GM12878 (cell line): ENCODE data around the gene NOP14. TPM values are rescaled to one million over a fixed set of nuclear protein-coding genes. Genes with fewer than 3 reads are reported as not detected.

ENCODE experiments used
- DPF2 ChIP-seq: fragments of 450-650 bp; IDR thresholded peaks from 2 replicates; pipeline ENCODE4 v1.6.1; 2017; ENCODE audit warnings: mild to moderate bottlenecking
- ESRRA ChIP-seq: IDR thresholded peaks from 2 replicates; pipeline ENCODE4 v1.6.1; 2012; ENCODE audit warnings: mild to moderate bottlenecking, low read length, improper control_type of control experiment
- JUNB ChIP-seq: IDR thresholded peaks from 2 replicates; pipeline ENCODE4 v1.6.1; 2016; ENCODE audit warnings: antibody characterized with exemption, mild to moderate bottlenecking
- JUND ChIP-seq: IDR thresholded peaks from 2 replicates; pipeline ENCODE4 v1.6.1; 2012; ENCODE audit warnings: low read depth, mild to moderate bottlenecking, low read length, improper control_type of control experiment, moderate library complexity
- MTA3 ChIP-seq: IDR thresholded peaks from 2 replicates; pipeline ENCODE4 v1.6.1; 2012; ENCODE audit warnings: low read length, inconsistent platforms, borderline replicate concordance
- MXI1 ChIP-seq: fragments of 150-350 bp; IDR thresholded peaks from 2 replicates; pipeline ENCODE4 v1.6.1; 2011; ENCODE audit warnings: low read depth, mild to moderate bottlenecking, inconsistent platforms, low read length, improper control_type of control experiment
- NR2F1 ChIP-seq: fragments of 450-650 bp; conservative IDR thresholded peaks from 2 replicates; pipeline ENCODE4 v1.6.1; 2017; ENCODE audit warnings: mild to moderate bottlenecking
- SRF ChIP-seq, 2 experiments: IDR thresholded peaks; 2 replicates each; pipeline ENCODE4 v1.6.1; 2011; ENCODE audit warnings: low read depth in 2 of 2, low read length in 2 of 2, mild to moderate bottlenecking in 1 of 2, moderate library complexity in 1 of 2
- polyA plus RNA-seq, 11 experiments: library from polyadenylated mRNA; depleted of rRNA in 4 of 11; unstranded in 6 of 11; stranded (reverse) in 5 of 11; fragments of >200 nt; fragmentation: Nextera tagmentation in 4 of 11; fragmentation: Illumina TruSeq in 1 of 11; extraction: Ambion mirVana in 4 of 11; extraction: Trizol in 1 of 11; gene quantifications; 1 replicate in 1 of 11; 2 replicates in 10 of 11; pipeline versions ENCODE4 v1.2.1 to v1.2.3, GENCODE V29; 2011 to 2016; ENCODE audit warnings: inconsistent platforms in 2 of 11, missing spikeins in 2 of 11, low read depth in 1 of 11
- total RNA-seq, 4 experiments: library from RNA; depleted of rRNA in 3 of 4; stranded (reverse); fragments of >200 nt in 3 of 4; fragmentation: Illumina TruSeq in 1 of 4; extraction: Trizol in 1 of 4; gene quantifications; 2 replicates each; pipeline versions ENCODE4 v1.2.1 to v1.2.3, GENCODE V29; 2013 to 2021
- TF ChIP-seq, protein P1 (sequence below): IDR thresholded peaks from 2 replicates; pipeline ENCODE4 v1.6.1; 2011; ENCODE audit warnings: borderline replicate concordance, low read depth, mild to moderate bottlenecking, moderate library complexity, low read length; ENCODE audit not compliant: insufficient read depth, poor library complexity, severe bottlenecking
- TF ChIP-seq, protein P2 (sequence below): fragments of 450-650 bp; IDR thresholded peaks from 2 replicates; pipeline ENCODE4 v1.6.1; 2017; ENCODE audit warnings: mild to moderate bottlenecking, moderate library complexity
- TF ChIP-seq, protein P3 (sequence below): fragments of 450-650 bp; formaldehyde crosslinking; IDR thresholded peaks from 2 replicates; pipeline ENCODE4 v1.5.0; 2022; ENCODE audit warnings: mild to moderate bottlenecking, missing genetic modification characterization
- TF ChIP-seq, protein P4 (sequence below): IDR thresholded peaks from 2 replicates; pipeline ENCODE4 v1.6.1; 2011; ENCODE audit warnings: mild to moderate bottlenecking, low read depth, low read length, moderate library complexity; ENCODE audit not compliant: insufficient replicate concordance
- TF ChIP-seq, protein P5 (sequence below): IDR thresholded peaks from 2 replicates; pipeline ENCODE4 v1.6.1; 2012; ENCODE audit warnings: mild to moderate bottlenecking, low read depth, low read length

Gene NOP14
- total and polyA plus RNA-seq, 10 of the 15 experiments (the other 5 are each of a cell fraction or from before 2014, with no cell fraction given): 13.8 to 80.6 (median 49.7) TPM

DNA sequence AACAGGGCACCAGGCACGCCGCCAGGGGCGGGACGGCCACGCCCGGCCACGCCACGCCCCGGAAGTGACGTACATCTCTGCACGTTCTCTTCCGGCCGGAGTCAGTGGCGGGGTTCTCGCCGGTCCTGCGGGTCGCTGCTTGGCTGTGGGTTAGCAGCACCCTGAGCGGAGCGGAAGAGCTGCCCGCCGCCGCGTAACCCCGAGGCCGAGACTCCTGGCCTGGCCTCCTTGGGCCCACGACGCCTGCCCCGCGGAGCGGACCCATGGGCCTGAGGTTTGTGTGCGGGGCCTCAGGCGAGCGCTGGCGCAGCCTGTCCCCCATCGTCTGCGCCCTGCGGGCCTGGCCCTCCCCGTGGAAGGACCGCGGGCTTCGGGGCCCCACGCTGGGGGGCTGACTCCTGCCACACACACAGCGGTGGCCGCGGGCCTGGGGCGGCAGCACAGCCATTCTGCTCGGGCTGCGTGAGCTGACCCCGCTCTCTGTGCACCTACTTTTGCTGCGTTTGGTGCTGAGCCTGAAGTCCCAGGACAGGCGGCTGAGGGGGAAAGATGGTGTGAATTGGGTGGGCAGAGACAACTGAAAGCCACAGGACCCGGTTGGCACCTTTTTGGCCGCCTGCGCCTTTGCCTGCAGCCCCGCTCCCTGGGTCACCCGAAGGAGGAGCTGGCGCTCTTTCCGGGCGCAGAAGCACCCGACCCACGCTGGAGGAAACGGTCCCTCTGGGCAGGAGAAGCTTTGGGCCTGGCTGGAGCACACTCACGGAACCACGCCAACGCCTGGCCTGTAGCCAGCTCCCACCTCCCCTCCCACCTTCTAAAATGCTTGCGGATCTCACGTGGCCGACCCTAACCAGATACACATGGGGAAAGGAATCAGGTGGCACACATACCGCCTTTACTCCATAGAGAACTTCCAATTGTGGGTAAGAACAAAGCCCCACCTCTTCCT lies 28.1 kb downstream of the NOP14 start (continued):
- TF ChIP-seq, protein P1, sequence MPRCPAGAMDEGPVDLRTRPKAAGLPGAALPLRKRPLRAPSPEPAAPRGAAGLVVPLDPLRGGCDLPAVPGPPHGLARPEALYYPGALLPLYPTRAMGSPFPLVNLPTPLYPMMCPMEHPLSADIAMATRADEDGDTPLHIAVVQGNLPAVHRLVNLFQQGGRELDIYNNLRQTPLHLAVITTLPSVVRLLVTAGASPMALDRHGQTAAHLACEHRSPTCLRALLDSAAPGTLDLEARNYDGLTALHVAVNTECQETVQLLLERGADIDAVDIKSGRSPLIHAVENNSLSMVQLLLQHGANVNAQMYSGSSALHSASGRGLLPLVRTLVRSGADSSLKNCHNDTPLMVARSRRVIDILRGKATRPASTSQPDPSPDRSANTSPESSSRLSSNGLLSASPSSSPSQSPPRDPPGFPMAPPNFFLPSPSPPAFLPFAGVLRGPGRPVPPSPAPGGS: peak; percentile 26
- TF ChIP-seq JUND: peak; percentile 17; the same call in 1 of the 2 replicates
- TF ChIP-seq, protein P2, sequence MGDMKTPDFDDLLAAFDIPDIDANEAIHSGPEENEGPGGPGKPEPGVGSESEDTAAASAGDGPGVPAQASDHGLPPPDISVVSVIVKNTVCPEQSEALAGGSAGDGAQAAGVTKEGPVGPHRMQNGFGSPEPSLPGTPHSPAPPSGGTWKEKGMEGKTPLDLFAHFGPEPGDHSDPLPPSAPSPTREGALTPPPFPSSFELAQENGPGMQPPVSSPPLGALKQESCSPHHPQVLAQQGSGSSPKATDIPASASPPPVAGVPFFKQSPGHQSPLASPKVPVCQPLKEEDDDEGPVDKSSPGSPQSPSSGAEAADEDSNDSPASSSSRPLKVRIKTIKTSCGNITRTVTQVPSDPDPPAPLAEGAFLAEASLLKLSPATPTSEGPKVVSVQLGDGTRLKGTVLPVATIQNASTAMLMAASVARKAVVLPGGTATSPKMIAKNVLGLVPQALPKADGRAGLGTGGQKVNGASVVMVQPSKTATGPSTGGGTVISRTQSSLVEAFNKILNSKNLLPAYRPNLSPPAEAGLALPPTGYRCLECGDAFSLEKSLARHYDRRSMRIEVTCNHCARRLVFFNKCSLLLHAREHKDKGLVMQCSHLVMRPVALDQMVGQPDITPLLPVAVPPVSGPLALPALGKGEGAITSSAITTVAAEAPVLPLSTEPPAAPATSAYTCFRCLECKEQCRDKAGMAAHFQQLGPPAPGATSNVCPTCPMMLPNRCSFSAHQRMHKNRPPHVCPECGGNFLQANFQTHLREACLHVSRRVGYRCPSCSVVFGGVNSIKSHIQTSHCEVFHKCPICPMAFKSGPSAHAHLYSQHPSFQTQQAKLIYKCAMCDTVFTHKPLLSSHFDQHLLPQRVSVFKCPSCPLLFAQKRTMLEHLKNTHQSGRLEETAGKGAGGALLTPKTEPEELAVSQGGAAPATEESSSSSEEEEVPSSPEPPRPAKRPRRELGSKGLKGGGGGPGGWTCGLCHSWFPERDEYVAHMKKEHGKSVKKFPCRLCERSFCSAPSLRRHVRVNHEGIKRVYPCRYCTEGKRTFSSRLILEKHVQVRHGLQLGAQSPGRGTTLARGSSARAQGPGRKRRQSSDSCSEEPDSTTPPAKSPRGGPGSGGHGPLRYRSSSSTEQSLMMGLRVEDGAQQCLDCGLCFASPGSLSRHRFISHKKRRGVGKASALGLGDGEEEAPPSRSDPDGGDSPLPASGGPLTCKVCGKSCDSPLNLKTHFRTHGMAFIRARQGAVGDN: peak; percentile 80
- TF ChIP-seq DPF2: peak; percentile 74
- TF ChIP-seq ESRRA: 0 out of 2 replicates have a peak, but pooled peaks have one; percentile 4
- TF ChIP-seq SRF (IDR thresholded peaks at IDR 0.05; ENCODE audit: low read depth in 2 of 2, low read length in 2 of 2): peak in 1 of 2 experiments; percentile 43; a peak in 1 of 4 replicates
- TF ChIP-seq JUNB: no peak
- TF ChIP-seq MXI1: peak; percentile 87
- TF ChIP-seq, protein P3, sequence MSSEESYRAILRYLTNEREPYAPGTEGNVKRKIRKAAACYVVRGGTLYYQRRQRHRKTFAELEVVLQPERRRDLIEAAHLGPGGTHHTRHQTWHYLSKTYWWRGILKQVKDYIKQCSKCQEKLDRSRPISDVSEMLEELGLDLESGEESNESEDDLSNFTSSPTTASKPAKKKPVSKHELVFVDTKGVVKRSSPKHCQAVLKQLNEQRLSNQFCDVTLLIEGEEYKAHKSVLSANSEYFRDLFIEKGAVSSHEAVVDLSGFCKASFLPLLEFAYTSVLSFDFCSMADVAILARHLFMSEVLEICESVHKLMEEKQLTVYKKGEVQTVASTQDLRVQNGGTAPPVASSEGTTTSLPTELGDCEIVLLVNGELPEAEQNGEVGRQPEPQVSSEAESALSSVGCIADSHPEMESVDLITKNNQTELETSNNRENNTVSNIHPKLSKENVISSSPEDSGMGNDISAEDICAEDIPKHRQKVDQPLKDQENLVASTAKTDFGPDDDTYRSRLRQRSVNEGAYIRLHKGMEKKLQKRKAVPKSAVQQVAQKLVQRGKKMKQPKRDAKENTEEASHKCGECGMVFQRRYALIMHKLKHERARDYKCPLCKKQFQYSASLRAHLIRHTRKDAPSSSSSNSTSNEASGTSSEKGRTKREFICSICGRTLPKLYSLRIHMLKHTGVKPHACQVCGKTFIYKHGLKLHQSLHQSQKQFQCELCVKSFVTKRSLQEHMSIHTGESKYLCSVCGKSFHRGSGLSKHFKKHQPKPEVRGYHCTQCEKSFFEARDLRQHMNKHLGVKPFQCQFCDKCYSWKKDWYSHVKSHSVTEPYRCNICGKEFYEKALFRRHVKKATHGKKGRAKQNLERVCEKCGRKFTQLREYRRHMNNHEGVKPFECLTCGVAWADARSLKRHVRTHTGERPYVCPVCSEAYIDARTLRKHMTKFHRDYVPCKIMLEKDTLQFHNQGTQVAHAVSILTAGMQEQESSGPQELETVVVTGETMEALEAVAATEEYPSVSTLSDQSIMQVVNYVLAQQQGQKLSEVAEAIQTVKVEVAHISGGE (CRISPR knock-in tag): peak; percentile 6; the same call in 1 of the 2 replicates
- TF ChIP-seq MTA3: no peak
- TF ChIP-seq NR2F1: peak; percentile 49
- TF ChIP-seq, protein P4, sequence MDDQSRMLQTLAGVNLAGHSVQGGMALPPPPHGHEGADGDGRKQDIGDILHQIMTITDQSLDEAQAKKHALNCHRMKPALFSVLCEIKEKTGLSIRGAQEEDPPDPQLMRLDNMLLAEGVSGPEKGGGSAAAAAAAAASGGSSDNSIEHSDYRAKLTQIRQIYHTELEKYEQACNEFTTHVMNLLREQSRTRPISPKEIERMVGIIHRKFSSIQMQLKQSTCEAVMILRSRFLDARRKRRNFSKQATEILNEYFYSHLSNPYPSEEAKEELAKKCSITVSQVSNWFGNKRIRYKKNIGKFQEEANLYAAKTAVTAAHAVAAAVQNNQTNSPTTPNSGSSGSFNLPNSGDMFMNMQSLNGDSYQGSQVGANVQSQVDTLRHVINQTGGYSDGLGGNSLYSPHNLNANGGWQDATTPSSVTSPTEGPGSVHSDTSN: no peak
- TF ChIP-seq, protein P5, sequence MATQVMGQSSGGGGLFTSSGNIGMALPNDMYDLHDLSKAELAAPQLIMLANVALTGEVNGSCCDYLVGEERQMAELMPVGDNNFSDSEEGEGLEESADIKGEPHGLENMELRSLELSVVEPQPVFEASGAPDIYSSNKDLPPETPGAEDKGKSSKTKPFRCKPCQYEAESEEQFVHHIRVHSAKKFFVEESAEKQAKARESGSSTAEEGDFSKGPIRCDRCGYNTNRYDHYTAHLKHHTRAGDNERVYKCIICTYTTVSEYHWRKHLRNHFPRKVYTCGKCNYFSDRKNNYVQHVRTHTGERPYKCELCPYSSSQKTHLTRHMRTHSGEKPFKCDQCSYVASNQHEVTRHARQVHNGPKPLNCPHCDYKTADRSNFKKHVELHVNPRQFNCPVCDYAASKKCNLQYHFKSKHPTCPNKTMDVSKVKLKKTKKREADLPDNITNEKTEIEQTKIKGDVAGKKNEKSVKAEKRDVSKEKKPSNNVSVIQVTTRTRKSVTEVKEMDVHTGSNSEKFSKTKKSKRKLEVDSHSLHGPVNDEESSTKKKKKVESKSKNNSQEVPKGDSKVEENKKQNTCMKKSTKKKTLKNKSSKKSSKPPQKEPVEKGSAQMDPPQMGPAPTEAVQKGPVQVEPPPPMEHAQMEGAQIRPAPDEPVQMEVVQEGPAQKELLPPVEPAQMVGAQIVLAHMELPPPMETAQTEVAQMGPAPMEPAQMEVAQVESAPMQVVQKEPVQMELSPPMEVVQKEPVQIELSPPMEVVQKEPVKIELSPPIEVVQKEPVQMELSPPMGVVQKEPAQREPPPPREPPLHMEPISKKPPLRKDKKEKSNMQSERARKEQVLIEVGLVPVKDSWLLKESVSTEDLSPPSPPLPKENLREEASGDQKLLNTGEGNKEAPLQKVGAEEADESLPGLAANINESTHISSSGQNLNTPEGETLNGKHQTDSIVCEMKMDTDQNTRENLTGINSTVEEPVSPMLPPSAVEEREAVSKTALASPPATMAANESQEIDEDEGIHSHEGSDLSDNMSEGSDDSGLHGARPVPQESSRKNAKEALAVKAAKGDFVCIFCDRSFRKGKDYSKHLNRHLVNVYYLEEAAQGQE: no peak
